C4-2B (cell line): Measurements from ENCODE around the gene KCNQ1.

Source experiments
- H3K27ac ChIP-seq: fragments of 450-650 bp; 2 replicates; pipeline ENCODE4 v1.5.1; 2017
- CTCF ChIP-seq: fragments of 450-650 bp; conservative IDR thresholded peaks from 2 replicates; pipeline ENCODE4 v1.5.1; 2017; ENCODE audit warnings: mild to moderate bottlenecking
- ZFX ChIP-seq: fragments of 450-650 bp; IDR thresholded peaks from 2 replicates; pipeline ENCODE4 v1.6.1; 2017

Gene KCNQ1

GRCh38 chr11:2842876-2843275 is 398.1 kb downstream of the KCNQ1 start:
- TF ChIP-seq ZFX = no peak
- no peak for TF ChIP-seq CTCF

GRCh38 chr11:2843551-2843950 is 398.7 kb downstream of the KCNQ1 start:
- no peak overlapping the region for H3K27ac ChIP-seq
- no peak for TF ChIP-seq ZFX
- TF ChIP-seq CTCF = no peak

More at GRCh38 chr11:2842876-2843275, 398.1 kb downstream of the KCNQ1 start:
- H3K27ac ChIP-seq = no peak overlapping the region

- TF ChIP-seq CTCF = no peak
- no peak for TF ChIP-seq ZFX
- no peak overlapping the region for H3K27ac ChIP-seq
Observed at GRCh38 chr11:2844116-2844842, 399.5 kb downstream of the KCNQ1 start.

GRCh38 chr11:2844996-2845395 is 400.2 kb downstream of the KCNQ1 start:
- no peak overlapping the region for H3K27ac ChIP-seq
- TF ChIP-seq CTCF (no peak), ZFX (no peak)

- TF ChIP-seq CTCF (no peak), ZFX (no peak)
- no peak overlapping the region for H3K27ac ChIP-seq
Observed at GRCh38 chr11:2846056-2846455, 401.2 kb downstream of the KCNQ1 start.

GRCh38 chr11:2846470-2846869 is 401.7 kb downstream of the KCNQ1 start:
- H3K27ac ChIP-seq = no peak overlapping the region
- TF ChIP-seq ZFX (no peak), CTCF (no peak)

GRCh38 chr11:2847561-2847960 is 402.8 kb downstream of the KCNQ1 start:
- no peak overlapping the region for H3K27ac ChIP-seq
- TF ChIP-seq ZFX (no peak), CTCF (no peak)
